DMS79 treated with DMSO at 0.1 percent for 48 hours (cell line): Measurements from ENCODE around the gene OR2T2.
"Not testable (repeated sequence)": the region's sequence is repeated elsewhere in the genome, so short reads cannot be mapped to it uniquely, and the experiment has no call there.

Source experiments
- DNase-seq: peaks from one replicate; lab custom pipeline; 2025; lab: John Stamatoyannopoulos, UW

Gene OR2T2, protein sequence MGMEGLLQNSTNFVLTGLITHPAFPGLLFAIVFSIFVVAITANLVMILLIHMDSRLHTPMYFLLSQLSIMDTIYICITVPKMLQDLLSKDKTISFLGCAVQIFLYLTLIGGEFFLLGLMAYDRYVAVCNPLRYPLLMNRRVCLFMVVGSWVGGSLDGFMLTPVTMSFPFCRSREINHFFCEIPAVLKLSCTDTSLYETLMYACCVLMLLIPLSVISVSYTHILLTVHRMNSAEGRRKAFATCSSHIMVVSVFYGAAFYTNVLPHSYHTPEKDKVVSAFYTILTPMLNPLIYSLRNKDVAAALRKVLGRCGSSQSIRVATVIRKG

DNA sequence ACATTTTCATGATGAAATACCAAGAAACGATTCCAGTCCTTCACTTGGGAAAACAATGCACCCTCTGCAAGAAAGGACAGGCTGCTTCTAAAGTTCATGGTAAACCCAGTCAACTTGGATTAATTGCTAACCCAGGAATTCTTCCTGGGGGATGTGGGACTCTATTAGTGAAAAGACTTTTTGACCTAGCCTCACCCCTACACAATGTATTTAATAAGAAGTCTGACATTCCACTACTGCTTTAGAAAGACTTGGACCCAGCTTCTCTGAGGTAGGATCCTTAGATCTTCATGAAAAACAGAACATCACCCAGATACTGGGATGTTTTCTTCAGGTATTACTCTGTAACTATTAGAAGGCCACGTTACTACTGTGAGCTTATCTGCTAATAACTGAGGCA, at the start of gene OR2T2:
OR2T2 (plus strand) TSS at position 239 of the 400 bp plus-strand sequence. CDS start 7,161 bp downstream, outside the sequence.
- DNase-seq: not testable (repeated sequence)

DNA sequence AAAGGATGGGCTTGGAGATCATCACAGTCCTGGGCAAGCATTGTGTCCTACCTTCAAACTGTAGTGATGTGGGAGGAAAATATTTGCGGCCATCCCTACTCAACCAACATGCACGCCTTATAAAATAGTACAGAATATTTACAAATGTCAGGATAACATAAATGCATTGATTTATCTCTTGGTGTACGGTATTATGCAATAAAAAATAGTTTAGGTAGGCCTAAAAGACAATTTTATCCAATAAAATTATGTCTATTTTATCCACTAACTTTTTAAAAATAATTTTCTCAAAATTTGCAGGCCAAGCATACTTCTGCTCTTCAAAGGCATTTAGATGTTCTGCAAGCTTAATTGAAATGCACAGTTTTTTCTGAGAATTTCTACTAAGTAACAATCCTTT, 42.7 kb upstream of the OR2T2 start, which contains the start of gene OR2T1:
OR2T1 (plus strand) TSS at position 301 of the 400 bp plus-strand sequence. CDS start 3,100 bp downstream, outside the sequence.
- no peak for DNase-seq

DNA sequence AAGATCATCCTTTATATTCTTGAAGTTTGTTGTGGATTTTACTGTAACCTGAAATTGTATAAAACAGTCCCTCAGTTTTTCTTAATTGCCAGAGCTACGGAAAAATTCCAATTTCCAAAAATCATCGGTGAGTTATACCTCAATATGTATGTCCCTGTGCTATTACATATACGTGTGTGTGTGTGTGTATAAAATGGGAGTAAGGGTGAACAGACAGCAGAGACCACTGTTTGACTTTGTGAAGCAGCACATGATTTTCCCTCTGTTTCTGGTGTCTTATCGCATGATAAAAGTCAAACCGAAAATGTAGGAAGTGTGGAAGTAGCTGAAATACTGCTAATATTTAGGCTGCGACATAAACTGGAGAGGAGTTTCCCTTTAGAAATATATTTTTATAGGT, 41.4 kb upstream of the OR2T2 start:
- no peak for DNase-seq

DNA sequence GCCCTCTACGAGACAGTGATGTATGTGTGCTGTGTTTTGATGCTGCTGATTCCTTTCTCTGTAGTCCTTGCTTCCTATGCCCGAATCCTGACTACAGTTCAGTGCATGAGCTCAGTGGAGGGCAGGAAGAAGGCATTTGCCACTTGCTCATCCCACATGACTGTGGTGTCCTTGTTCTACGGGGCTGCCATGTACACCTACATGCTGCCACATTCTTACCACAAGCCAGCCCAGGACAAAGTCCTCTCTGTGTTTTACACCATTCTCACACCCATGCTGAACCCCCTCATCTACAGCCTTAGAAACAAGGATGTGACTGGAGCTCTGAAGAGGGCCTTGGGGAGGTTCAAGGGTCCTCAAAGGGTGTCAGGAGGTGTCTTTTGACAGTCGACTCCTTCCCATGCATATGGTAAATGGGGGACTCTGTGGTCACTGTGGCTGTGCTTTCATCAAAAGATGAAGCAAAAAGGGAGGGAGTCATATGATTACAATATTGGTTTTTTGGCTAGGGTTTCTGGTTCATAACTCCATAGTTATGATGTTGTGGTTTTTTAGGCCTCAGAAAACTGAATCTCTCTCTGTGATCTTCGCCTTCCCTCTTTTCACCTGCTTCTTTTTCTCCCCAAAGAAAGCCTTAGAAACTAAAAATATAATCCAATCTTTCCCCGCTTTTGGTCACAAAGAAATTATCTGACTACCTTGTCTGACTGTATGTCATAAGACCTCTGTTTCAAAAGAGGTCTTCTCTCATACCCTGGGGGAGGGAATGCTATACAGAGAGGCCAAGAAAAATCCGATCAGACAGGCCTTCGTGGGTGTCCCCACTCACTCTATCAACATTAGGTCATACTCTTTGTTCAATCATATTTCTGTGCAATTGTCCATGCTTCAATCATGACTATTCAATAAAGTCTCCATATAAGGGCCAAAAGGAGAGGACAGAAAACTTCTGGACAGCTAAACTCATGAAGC, 38.4 kb upstream of the OR2T2 start:
- no peak for DNase-seq

DNA sequence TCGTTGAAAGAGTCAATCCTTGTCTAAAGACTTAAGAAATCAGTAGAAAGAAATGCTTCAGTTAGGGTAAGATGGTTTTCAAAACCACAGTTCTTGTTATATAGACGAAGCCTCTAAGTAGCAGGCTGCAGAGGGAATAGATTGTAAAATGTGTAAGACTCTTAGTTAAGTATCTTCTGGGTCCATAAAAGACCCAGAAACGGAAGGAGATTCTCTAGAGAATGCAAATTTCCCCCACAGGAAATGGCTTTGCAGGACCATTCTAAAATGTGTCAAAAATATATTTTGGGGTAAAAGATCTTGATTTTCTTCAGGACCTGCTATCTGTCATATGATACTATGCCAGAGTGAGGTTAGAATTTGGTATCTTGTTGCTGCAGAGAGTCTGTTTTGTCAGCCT, 29.2 kb upstream of the OR2T2 start:
- no peak for DNase-seq

DNA sequence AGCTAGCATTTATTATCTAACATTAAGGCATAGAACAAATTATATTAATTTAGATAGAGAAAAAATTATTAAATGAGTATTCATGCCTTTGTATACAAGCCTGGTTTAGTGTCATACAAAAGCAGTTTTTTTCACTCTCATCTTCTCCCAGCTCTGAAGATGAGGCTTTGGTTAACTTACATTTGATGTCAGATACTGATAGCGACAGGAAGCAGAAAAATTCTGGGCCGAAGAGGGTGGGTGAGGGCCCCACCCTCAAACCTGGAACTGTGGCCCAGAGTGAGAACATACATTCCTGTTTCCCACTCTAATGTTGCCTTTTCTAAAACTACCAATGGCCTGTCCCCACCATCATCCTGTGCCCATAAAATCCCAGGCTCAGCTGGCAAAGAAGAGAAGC, 27.6 kb upstream of the OR2T2 start:
- no peak for DNase-seq

DNA sequence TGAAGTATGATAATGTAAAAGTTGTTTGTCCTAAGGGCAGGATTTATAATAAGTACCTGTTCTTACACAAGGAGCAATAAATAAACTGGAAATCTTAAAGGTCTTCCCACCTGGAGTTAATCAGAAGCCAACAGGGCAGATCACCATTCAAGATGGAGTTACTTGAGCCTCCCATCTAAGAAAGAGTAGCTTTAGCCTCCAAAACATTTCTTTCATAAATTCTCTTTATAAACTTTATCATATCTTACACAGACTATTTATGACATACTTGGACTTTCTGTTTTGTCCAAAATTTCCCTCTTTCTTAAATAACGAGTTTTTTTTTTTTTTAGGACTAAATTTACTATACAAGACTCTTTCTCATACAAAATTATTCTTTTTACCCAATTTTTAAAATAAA, 24.1 kb upstream of the OR2T2 start:
- DNase-seq: no peak

DNA sequence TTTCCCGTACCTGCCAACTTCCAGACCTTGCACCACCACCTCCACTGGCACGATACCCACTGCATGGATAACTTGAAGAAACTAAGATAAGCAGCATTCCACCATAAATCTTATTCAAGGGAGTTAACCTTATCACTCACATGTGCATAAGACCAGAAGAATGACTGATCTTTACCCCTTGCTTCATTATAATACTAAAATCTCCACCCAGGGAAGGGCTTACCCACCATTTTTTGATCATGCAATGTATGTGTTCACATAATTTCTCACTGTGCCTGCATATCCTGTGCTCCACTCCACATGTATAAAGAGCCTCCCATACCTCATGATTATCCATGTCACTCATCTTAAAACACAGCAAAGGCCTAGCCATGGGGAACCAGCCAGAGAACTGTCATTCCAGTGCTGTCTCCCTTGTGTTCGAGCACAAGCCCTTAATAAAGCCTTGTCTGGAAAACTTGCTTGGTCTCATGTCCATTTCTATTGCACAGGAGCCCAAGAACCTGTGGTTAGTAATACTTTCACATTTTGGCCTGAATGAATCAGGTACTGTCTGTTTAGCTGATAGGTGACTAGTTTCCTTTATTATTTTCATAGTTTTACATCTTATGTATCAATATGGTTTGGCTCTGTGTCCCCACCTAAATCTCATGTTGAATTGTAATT, 17.8 kb upstream of the OR2T2 start:
- not testable (repeated sequence) for DNase-seq

DNA sequence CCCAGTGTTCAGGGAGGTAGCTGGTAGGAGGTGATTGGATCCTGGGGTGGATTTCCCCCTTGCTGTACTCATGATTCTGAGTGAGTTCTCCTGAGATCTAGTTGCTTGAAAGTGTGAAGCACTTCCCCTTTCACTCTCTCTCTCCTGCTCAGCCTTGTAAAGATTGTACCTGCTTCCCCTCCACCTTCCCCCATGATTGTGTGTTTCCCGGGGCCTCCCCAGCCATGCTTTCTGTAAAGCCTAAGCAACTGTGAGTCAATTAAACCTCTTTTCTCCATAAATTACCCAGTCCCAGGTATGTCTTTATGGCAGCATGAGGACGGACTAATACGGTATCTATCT, 17.3 kb upstream of the OR2T2 start:
- not testable (repeated sequence) for DNase-seq

DNA sequence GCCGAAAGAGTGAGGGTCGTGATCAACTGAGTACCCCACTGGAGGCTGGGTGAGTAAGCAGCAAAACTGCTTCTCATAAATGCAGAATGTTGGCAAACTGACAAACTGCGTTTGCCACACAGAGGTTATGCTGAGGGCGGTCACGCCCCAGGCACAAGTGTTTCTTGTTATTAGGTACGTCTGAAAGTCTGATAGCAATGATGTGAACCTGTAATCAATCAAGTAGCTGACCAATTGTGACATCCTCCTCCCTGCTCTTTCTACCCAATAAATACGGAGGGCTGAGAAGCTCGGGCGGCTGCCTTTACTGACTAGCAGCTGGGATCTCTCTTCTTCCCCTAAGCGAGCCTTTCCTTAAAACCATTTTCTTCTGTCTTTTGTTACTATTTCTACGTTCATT, 13.8 kb upstream of the OR2T2 start:
- DNase-seq: not testable (repeated sequence)

DNA sequence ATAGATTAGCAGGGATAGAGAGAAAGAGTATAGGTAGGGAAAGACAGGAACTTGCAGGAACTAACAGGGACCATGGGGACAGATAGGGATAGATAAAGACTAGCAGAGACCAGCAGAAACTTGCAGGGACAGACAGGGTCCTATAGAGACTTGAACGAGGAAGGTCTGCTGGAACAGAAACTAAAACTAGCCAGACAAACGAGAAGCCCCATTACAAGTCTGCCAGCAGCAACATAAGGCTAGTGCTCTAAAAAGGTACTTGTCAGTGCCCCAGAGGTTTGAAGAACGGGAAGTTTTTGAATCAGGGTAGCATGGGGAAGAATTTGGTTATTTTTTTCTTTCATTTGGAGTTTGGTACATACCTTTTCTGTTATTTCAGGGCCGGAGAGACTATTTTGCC, 13.2 kb upstream of the OR2T2 start:
- DNase-seq: not testable (repeated sequence)

DNA sequence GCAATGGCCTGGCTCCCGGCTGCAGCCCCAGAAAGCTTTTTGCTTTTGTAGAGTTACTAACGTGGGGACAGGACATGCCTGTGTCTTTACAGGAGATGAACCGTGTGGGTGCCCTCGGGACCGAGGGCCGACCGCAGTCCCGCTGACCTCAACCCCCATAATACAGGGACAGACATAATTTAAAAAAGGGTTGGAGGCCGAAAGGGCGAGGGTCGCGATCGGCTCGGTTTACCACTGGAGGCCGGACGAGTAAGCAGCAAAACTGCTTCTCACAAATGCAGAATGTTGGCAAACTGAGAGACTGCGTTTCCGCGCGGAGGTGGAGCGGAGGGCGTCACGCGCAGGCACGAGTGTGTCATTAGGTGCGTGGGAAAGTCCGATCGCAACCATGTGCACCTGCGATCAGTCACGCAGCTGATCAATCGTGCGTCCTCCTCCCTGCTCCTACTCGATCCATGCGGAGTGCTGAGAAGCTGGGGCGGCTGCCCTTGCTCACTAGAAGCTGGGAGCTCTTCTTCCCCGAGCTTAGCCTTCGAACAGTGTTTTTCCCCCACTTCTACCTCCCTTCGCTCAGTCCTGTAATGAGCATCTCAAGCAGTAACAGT, 11.5 kb upstream of the OR2T2 start:
- not testable (repeated sequence) for DNase-seq

DNA sequence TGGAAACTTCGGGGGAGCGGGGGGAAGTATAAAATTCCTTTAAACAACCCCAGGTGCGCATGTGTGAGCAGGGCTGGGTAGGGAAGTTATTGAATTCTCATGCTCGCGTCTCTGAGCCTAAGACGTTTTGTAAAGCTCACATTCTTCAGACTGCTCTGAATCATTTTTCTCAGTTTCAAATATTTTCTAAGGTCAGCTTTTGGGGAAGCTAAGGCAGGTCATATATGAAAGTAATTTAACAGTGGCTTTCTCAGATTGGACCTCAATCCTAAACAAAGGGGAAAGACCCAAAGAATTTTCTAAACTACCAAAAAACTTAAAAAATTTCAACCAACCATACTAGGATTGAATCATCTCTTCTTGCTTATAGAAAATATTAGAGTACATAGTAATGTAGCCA, 10.5 kb upstream of the OR2T2 start:
- not testable (repeated sequence) for DNase-seq

DNA sequence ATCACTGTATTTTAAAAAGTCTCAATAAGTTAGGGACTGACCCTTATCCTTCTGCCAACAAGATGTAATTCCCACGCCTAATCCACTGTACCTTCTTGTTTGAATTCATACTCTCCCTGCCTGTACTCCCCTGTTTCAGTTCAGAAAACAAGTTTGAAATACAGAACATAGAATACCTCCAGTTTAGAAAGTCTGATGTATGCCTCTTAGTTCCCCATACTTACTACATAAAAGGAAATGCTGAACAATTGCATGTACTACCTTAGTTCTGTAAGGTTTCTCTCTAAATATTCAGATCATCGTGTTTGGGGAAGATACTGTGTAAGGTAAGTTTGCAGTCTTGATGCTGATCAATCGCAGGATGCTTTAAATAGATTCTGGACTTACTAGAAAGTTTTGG, 9.1 kb upstream of the OR2T2 start:
- DNase-seq: not testable (repeated sequence)

DNA sequence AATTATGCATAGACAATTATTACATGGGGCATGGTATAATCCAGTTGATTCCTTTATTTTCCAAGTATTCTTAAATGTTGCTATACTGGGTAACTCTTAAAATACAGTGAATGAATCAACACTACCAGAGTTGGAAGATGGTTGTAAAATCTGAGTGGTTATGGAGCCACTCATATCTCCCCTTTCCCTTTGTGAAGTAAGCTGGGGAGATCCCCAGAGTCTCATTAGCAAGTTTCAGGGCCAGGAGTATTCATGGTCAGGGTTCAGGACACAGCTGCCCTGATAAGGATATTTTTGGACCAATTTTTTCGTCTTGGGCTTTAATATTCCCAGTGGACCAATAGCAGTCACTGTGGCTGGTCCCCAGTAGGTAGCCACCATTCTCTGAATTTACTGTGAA, 6.8 kb upstream of the OR2T2 start:
- DNase-seq: not testable (repeated sequence)

DNA sequence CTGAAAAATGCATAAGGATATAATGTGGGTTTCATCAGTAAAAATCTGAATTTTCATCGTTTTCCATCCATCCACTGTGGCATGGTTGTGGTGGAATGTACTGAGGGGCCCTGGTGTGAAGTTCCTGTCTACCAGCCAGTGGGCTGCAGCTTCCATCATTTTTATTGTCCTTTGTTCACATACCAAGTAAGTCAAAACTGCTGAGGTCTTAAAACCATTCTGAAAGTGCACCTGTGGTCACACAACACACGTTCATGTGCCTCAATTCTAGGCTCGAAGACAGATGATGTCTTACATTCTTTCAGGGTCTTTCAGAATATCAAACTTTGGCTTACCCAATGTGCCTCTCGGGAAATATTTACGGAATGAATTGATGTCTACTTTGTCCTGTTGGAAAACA, 6.2 kb upstream of the OR2T2 start:
- not testable (repeated sequence) for DNase-seq

DNA sequence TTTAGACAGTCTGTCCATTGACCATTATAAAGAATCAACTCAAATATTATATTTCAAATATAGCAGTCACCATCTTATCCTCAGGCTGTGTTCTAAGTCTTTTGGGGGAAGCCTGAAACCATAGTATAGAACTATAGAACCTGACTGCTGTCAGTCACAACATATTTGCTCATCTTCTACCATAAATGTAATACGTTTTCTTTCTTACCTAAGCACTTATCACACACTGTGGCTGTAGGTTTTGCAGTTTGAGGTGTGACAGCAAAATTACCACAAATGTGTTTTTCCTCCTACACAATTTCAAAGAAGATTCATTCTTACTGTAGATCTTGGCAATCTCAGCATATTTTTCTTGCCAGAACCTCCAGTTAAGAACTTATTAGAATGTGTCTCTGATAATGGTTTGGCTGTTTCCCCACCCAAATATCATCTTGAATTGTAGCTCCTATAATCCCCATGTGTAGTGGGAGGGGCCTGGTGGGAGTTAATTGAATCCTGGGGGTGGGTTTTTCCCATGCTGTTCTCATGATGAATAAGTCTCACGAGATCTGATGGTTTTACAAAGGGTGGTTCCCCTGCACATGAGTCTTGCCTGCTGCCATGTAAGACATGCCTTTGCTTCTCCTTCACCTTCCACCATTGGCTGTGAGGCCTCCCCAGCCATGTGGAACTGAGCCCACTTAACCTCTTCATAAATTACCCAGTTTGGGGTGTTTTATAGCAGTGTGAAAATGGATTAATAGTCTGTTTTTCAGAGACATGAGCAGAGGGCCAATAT, 2.7 kb upstream of the OR2T2 start:
- not testable (repeated sequence) for DNase-seq

DNA sequence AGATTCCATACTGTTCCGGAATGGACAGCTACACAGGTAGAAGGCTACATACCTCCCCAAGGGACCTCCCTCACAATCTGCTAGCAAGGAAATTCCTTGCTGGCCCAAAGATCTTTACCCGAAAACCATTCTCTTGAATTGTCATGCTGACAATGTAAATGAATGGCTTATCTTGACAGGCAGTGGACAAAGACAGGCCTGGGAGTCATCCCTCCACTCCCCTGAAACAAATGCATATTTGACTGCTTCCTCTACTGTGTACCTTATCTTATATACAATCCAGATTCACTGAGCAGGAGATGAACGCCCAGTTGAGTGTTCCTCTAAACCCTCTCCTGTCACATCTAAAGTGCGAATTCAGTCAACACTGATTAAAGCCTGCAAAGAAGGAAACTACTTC, 834 bp upstream of the OR2T2 start:
- not testable (repeated sequence) for DNase-seq

DNA sequence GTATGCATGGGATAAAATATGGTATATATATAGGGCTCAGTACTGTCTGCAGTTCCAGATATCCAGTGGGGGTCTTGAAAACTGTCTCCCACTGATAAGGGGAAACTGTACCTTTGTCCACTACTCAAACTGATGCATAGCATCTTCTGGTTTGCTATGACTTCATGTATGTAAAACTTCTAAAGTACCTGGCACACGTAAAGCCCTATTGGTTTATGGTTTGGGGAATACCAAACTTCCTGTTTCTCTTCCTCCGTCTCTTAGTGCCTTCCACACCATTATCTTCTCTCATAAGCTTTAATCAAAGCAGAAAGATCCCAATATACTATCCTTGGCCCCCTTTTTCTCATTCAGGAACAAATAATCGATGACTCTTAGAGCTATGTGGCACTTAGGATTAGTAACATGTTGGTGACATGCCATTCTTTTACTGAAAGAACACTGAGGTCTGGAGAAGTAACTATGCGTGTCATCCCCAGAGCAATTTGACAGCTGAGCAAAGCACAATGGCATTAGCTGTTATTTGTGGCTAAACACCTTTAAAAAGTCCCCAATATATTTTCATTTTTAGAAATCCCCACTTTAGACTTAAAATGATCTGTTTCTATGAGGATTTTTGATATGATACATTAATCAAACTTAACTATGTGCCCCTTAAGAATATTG, 3.1 kb downstream of the OR2T2 start:
- DNase-seq: not testable (repeated sequence)

DNA sequence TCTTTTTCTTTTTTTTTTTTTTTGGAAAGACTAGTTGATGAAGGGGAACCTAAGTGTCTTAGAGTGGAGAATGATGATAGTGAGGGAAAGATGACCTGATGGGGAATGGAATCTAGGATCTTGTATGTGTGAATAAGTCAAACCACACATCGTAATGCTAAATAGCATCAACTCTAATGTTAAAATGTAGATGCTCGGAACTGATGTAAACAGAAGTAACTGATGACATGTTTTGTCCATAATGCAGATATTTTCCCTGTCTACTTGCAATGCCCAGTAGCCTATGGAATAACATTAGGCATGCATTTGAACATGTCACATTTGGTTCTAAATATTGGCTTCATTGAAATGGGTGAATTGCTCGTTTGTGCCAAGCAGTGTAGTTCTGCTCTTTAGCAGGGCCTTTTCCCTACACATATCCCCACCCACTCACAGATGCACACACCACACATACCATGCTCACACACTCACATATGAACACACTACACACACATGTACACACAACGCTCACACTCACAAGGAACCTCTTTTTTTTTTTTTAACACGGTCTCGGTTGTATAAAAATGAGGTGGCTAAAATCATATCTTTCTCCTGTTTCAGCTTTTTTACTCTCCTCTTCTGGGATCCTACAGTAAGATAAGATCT, 4.5 kb downstream of the OR2T2 start:
- not testable (repeated sequence) for DNase-seq
